Smooth muscle cell (in vitro differentiated cells): ENCODE measurements around the gene SAMD4A. TPM values are rescaled to one million over a fixed set of nuclear protein-coding genes. Genes with fewer than 3 reads are reported as not detected.

ENCODE experiments used
- DNase-seq: peaks from one replicate; lab custom pipeline; 2025; ENCODE audit not compliant: unreplicated experiment; lab: John Stamatoyannopoulos, UW
- H2AFZ ChIP-seq: fragments of 200-600 bp; sonication (generic); 2 replicates; pipeline ENCODE4 v1.6.0; 2016; ENCODE audit warnings: antibody characterized with exemption, low read depth, mild to moderate bottlenecking
- H3F3A ChIP-seq: fragments of 200-600 bp; sonication (generic); 2 replicates; pipeline ENCODE4 v1.6.0; 2017; ENCODE audit warnings: antibody characterized with exemption, low read depth
- H3K27ac ChIP-seq: fragments of 200-600 bp; sonication (generic); 2 replicates; pipeline ENCODE4 v1.5.1; 2016; ENCODE audit warnings: low read depth, mild to moderate bottlenecking
- H3K27me3 ChIP-seq: fragments of 200-600 bp; sonication (generic); 2 replicates; pipeline ENCODE4 v1.6.1; 2016; ENCODE audit warnings: low read depth, mild to moderate bottlenecking
- H3K36me3 ChIP-seq: fragments of 200-600 bp; sonication (generic); 2 replicates; pipeline ENCODE4 v1.5.1; 2016; ENCODE audit warnings: low read depth
- H3K4me1 ChIP-seq: fragments of 200-600 bp; sonication (generic); 2 replicates; pipeline ENCODE4 v1.5.1; 2016; ENCODE audit warnings: low read depth
- H3K4me2 ChIP-seq: fragments of 200-600 bp; sonication (generic); 2 replicates; pipeline ENCODE4 v1.6.0; 2016; ENCODE audit warnings: mild to moderate bottlenecking
- H3K4me3 ChIP-seq: fragments of 200-600 bp; sonication (generic); 2 replicates; pipeline ENCODE4 v1.5.1; 2016; ENCODE audit warnings: mild to moderate bottlenecking
- H3K79me2 ChIP-seq: fragments of 200-600 bp; sonication (generic); 2 replicates; pipeline ENCODE4 v1.6.0; 2016; ENCODE audit warnings: low read depth, mild to moderate bottlenecking
- H3K9ac ChIP-seq: fragments of 200-600 bp; sonication (generic); 2 replicates; pipeline ENCODE4 v1.6.0; 2016; ENCODE audit warnings: low read depth
- H3K9me3 ChIP-seq: fragments of 200-600 bp; sonication (generic); replicated peaks from 2 replicates; pipeline ENCODE4 v1.5.1; 2016; ENCODE audit warnings: low read depth
- H4K20me1 ChIP-seq: fragments of 200-600 bp; sonication (generic); 2 replicates; pipeline ENCODE4 v1.6.0; 2016; ENCODE audit warnings: low read depth
- WGBS: methylation state at CpG from one replicate; pipeline ENCODE4 v1.1.7; 2016; ENCODE audit warnings: low lambda C conversion rate; 5-methylcytosine and 5-hydroxymethylcytosine counted together
- polyA plus RNA-seq: library from polyadenylated mRNA; unstranded; fragments of >200 nt; fragmentation: Nextera tagmentation; extraction: Ambion mirVana; gene quantifications from 2 replicates; pipeline ENCODE4 v1.2.1, GENCODE V29; 2016
- total RNA-seq: library from RNA; depleted of rRNA; stranded (reverse); fragments of >200 nt; gene quantifications from 2 replicates; pipeline ENCODE4 v1.2.3, GENCODE V29; 2014
- TF ChIP-seq, protein P1 (sequence below): fragments of 200-600 bp; sonication (generic); IDR thresholded peaks from 2 replicates; pipeline ENCODE4 v1.5.1; 2017; ENCODE audit warnings: borderline replicate concordance, mild to moderate bottlenecking, antibody characterized with exemption; ENCODE audit not compliant: insufficient read depth, poor library complexity, severe bottlenecking

The SAMD4A gene
- total and polyA plus RNA-seq, 2 experiments from 2014 or later, result 9.2 to 36.7 TPM

DNA sequence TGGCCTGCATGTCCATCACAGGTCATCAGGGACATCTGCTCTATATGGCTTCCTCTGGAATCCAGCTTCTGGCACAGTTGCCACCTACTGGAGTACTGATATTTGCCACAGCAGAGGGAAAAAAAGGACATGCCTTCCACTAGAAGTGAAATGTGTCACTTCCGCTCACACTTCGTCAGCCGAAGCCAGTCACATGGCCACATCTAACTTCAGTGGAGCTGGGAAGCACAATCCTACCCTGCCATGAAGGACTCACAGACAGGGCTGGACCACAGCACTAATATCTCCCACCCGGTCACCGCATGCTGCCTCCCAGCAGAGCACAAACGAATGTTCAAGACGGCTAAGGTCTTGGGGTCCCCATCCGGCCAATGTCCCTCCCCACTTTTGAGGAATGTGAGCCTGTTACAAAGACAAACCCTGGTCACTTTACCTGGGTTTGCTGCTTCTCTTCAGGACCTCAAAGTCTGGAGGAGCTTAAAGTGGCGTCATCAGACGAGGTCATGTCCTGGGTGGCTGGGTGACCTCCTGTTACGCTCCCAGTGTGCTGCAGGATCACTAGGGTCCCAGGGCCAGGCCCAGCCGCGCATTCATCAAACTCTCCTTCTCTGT lies 237.1 kb downstream of the SAMD4A start:
- Histone ChIP-seq H3K36me3 (no peaks in the 10 kb centered on the region), H3K4me1 (no peaks in the 10 kb centered on the region), H3K4me3 (no peak overlapping the region), H3K9me3 (no peaks in the 10 kb centered on the region), H3K27ac (no peak overlapping the region), H3F3A (no peaks in the 10 kb centered on the region), H3K4me2 (no peak overlapping the region), H3K9ac (no peak overlapping the region), H2AFZ (no peak overlapping the region), H3K27me3 (no peaks in the 10 kb centered on the region), H4K20me1 (no peaks in the 10 kb centered on the region), H3K79me2 (no peaks in the 10 kb centered on the region)
- WGBS, result 87% methylated on average over 13 of the region's 13 CpGs
- TF ChIP-seq, protein P1, sequence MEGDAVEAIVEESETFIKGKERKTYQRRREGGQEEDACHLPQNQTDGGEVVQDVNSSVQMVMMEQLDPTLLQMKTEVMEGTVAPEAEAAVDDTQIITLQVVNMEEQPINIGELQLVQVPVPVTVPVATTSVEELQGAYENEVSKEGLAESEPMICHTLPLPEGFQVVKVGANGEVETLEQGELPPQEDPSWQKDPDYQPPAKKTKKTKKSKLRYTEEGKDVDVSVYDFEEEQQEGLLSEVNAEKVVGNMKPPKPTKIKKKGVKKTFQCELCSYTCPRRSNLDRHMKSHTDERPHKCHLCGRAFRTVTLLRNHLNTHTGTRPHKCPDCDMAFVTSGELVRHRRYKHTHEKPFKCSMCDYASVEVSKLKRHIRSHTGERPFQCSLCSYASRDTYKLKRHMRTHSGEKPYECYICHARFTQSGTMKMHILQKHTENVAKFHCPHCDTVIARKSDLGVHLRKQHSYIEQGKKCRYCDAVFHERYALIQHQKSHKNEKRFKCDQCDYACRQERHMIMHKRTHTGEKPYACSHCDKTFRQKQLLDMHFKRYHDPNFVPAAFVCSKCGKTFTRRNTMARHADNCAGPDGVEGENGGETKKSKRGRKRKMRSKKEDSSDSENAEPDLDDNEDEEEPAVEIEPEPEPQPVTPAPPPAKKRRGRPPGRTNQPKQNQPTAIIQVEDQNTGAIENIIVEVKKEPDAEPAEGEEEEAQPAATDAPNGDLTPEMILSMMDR, result no peak
- no peak for DNase-seq

DNA sequence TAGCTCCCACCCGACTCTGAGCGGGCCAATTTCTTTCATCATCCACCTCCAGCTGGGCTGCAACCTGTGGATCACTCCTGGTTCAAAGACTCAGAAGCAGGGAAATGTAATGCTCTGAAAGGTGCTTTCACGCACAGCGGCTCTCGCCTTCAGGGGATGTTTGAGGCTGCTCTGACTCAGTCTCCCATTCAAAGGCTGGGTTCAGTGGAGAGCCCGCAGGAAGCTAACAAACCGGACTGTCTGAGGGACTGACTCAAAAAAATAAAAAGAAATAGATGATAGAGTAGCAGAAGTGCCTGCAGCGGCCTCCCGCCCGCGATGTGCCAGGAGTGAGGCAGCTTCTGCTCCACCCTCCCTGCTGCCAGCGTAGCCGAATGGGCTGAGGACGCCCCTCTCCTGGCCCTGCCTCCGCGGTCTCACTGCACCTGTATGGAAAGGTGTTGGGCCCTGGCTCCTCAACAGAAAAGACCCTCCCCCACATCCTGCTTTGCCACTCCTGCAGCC lies 237.7 kb downstream of the SAMD4A start:
- H3F3A ChIP-seq, result no peaks in the 10 kb centered on the region
- no peak overlapping the region for H2AFZ ChIP-seq
- TF ChIP-seq, protein P1, result no peak
- no peaks in the 10 kb centered on the region for H3K27me3 ChIP-seq
- WGBS, result 59% methylated on average over 16 of the region's 16 CpGs
- H3K27ac ChIP-seq, result no peak overlapping the region
- no peaks in the 10 kb centered on the region for H3K79me2 ChIP-seq
- no peak overlapping the region for H3K4me3 ChIP-seq
- DNase-seq, result no peak
- H3K9me3 ChIP-seq, result no peaks in the 10 kb centered on the region
- H3K36me3 ChIP-seq, result no peaks in the 10 kb centered on the region
- H3K4me2 ChIP-seq, result no peak overlapping the region
- no peaks in the 10 kb centered on the region for H3K4me1 ChIP-seq
- no peaks in the 10 kb centered on the region for H4K20me1 ChIP-seq
- H3K9ac ChIP-seq, result no peak overlapping the region

DNA sequence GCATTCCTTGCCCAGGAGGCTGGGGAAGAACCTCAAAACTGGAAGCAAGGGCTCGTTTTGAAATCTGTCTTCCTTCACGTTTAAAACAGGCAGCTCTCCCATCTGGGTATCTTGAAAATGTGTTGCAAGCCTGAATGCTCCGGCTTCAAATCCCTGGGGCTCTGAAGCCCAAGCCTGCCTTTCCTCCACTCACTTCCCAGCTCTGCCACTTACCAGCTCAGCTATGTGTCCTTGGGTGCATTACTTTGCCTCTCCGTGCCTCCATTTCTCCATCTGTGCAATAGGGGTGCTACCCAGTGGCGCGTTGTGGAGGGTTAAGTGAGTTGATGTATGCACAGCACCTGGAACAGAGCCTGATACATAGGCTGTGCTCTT lies 238.1 kb downstream of the SAMD4A start:
- H3K4me2 ChIP-seq, result no peak overlapping the region
- H3K27ac ChIP-seq, result no peak overlapping the region
- no peak overlapping the region for H2AFZ ChIP-seq
- H3K4me1 ChIP-seq, result no peaks in the 10 kb centered on the region
- DNase-seq, result no peak
- WGBS, result 64% methylated on average over 6 of the region's 6 CpGs
- H3K36me3 ChIP-seq, result no peaks in the 10 kb centered on the region
- H3K9me3 ChIP-seq, result no peaks in the 10 kb centered on the region
- no peaks in the 10 kb centered on the region for H3F3A ChIP-seq
- TF ChIP-seq, protein P1, result no peak
- H4K20me1 ChIP-seq, result no peaks in the 10 kb centered on the region
- no peaks in the 10 kb centered on the region for H3K27me3 ChIP-seq
- H3K9ac ChIP-seq, result no peak overlapping the region
- H3K79me2 ChIP-seq, result no peaks in the 10 kb centered on the region
- no peak overlapping the region for H3K4me3 ChIP-seq
